ENCODE measurements around the gene NLGN2.

The NLGN2 gene

GRCh38 chr17:7418472-7419152 lies 11.0 kb downstream of the NLGN2 start:
- Histone ChIP-seq H3K27me3 (ENCODE audit: insufficient read depth, poor library complexity, severe bottlenecking) (no peaks in the 10 kb centered on the region), H3K4me1 (ENCODE audit: insufficient read depth, poor library complexity, severe bottlenecking) (no peaks in the 10 kb centered on the region), H3K9me3 (ENCODE audit: severe bottlenecking) (no peaks in the 10 kb centered on the region), H3K36me3 (ENCODE audit: low read depth) (no peaks in the 10 kb centered on the region), H3K27ac (ENCODE audit: poor library complexity, severe bottlenecking) (no peak overlapping the region), H3K4me3 (ENCODE audit: severe bottlenecking) (no peak overlapping the region)
- ATAC-seq (ENCODE audit: low read depth) (no peak), DNase-seq (ENCODE audit: low spot score) (no peak)
- no peak for TF ChIP-seq CTCF (IDR thresholded peaks at IDR 0.05; ENCODE audit: poor library complexity, severe bottlenecking)

GRCh38 chr17:7419819-7420610 lies 12.4 kb downstream of the NLGN2 start, which contains the start of gene SPEM1:
Gene SPEM1 (plus strand): TSS chr17:7420324. CDS start chr17:7420385, 61 bp downstream.
- no peak for TF ChIP-seq CTCF (IDR thresholded peaks at IDR 0.05; ENCODE audit: poor library complexity, severe bottlenecking)
- Histone ChIP-seq H3K9me3 (ENCODE audit: severe bottlenecking) (no peaks in the 10 kb centered on the region), H3K27me3 (ENCODE audit: insufficient read depth, poor library complexity, severe bottlenecking) (no peaks in the 10 kb centered on the region), H3K36me3 (ENCODE audit: low read depth) (no peaks in the 10 kb centered on the region), H3K4me1 (ENCODE audit: insufficient read depth, poor library complexity, severe bottlenecking) (no peaks in the 10 kb centered on the region), H3K27ac (ENCODE audit: poor library complexity, severe bottlenecking) (no peak within 1 kb of the TSS), H3K4me3 (ENCODE audit: severe bottlenecking) (no peak within 1 kb of the TSS)
- ATAC-seq (ENCODE audit: low read depth): no peak
- no peak for DNase-seq (ENCODE audit: low spot score)

- H3K4me3 ChIP-seq (ENCODE audit: severe bottlenecking): no peak overlapping the region
- TF ChIP-seq CTCF (IDR thresholded peaks at IDR 0.05; ENCODE audit: poor library complexity, severe bottlenecking): no peak
- H3K27me3 ChIP-seq (ENCODE audit: insufficient read depth, poor library complexity, severe bottlenecking): no peaks in the 10 kb centered on the region
- ATAC-seq (ENCODE audit: low read depth) (no peak), DNase-seq (ENCODE audit: low spot score) (no peak)
- H3K27ac ChIP-seq (ENCODE audit: poor library complexity, severe bottlenecking): no peak overlapping the region
- H3K36me3 ChIP-seq (ENCODE audit: low read depth): no peaks in the 10 kb centered on the region
- no peaks in the 10 kb centered on the region for H3K4me1 ChIP-seq (ENCODE audit: insufficient read depth, poor library complexity, severe bottlenecking)
- H3K9me3 ChIP-seq (ENCODE audit: severe bottlenecking): no peaks in the 10 kb centered on the region
Measured at GRCh38 chr17:7421186-7421585, 13.5 kb downstream of the NLGN2 start.

- Histone ChIP-seq H3K36me3 (ENCODE audit: low read depth) (no peaks in the 10 kb centered on the region), H3K27me3 (ENCODE audit: insufficient read depth, poor library complexity, severe bottlenecking) (no peaks in the 10 kb centered on the region), H3K4me3 (ENCODE audit: severe bottlenecking) (no peak overlapping the region), H3K4me1 (ENCODE audit: insufficient read depth, poor library complexity, severe bottlenecking) (no peaks in the 10 kb centered on the region), H3K27ac (ENCODE audit: poor library complexity, severe bottlenecking) (no peak overlapping the region), H3K9me3 (ENCODE audit: severe bottlenecking) (no peaks in the 10 kb centered on the region)
- no peak for ATAC-seq (ENCODE audit: low read depth)
- no peak for DNase-seq (ENCODE audit: low spot score)
- TF ChIP-seq CTCF (IDR thresholded peaks at IDR 0.05; ENCODE audit: poor library complexity, severe bottlenecking): no peak
Measured at GRCh38 chr17:7423679-7424078, 16.0 kb downstream of the NLGN2 start.

GRCh38 chr17:7425316-7425715 lies 17.7 kb downstream of the NLGN2 start, which contains the start of gene SPEM2:
Gene SPEM2 (plus strand): TSS chr17:7425616. CDS start chr17:7425689, 73 bp downstream.
- H3K4me1 ChIP-seq (ENCODE audit: insufficient read depth, poor library complexity, severe bottlenecking): no peaks in the 10 kb centered on the region
- no peak for TF ChIP-seq CTCF (IDR thresholded peaks at IDR 0.05; ENCODE audit: poor library complexity, severe bottlenecking)
- no peak within 1 kb of the TSS for H3K27ac ChIP-seq (ENCODE audit: poor library complexity, severe bottlenecking)
- H3K27me3 ChIP-seq (ENCODE audit: insufficient read depth, poor library complexity, severe bottlenecking): no peaks in the 10 kb centered on the region
- H3K36me3 ChIP-seq (ENCODE audit: low read depth): no peaks in the 10 kb centered on the region
- ATAC-seq (ENCODE audit: low read depth): no peak
- H3K4me3 ChIP-seq (ENCODE audit: severe bottlenecking): no peak within 1 kb of the TSS
- no peak for DNase-seq (ENCODE audit: low spot score)
- no peaks in the 10 kb centered on the region for H3K9me3 ChIP-seq (ENCODE audit: severe bottlenecking)
